IPS-18c (cell line): Measurements from ENCODE around the gene SLC30A1.

Source experiments
- H3K4me3 ChIP-seq: 2 replicates; pipeline ENCODE4 v1.7.0; 2013; ENCODE audit warnings: low read depth, mild to moderate bottlenecking, low read length, moderate library complexity; ENCODE audit not compliant: insufficient read depth
- H3K9me3 ChIP-seq: one replicate; pipeline ENCODE4 v1.6.1; 2013; ENCODE audit warnings: mild to moderate bottlenecking, low read length, moderate library complexity; ENCODE audit not compliant: control insufficient read depth, insufficient read depth

SLC30A1 gene

DNA sequence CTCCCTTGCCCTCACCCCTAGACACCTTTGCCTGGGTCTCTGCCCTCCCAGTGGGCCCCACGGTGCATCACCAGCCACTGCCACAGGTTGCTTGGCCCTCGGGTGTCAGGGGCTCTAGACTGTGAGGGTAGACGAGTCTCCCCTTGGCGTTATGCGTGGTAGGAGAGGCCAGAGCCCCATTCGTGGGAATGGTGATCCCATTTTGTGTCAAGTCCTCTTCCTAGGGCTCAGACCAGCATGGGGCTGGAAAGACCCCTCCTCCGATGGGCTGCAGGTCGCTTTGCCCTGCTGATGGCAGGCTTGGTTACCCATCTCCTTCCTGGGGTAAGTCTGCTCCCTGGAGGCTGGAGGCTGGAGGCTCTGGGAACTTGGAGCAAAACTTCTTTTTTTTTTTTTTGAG, 42.4 kb downstream of the SLC30A1 start:
- H3K4me3 ChIP-seq, result no peak overlapping the region
- no peaks in the 10 kb centered on the region for H3K9me3 ChIP-seq

DNA sequence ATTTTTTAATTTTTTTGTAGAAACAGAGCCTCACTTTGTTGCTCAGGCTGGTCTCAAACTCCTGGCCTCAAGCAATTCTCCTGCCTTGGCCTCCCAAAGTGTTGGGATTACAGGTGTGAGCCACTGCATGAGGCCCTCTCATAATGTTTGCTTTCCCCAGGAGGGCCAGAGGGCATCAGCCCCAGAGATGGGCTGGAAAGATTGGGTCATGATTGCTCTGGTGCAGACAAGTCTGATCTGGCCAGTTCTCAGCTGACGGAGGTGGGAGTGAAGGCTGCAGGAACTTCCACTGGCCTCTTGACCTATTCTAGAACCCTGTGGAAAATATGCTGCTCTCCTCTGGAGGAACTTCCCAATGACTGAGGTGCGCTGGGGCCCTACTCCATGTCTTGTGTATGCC, 43.6 kb downstream of the SLC30A1 start:
- no peak overlapping the region for H3K4me3 ChIP-seq

DNA sequence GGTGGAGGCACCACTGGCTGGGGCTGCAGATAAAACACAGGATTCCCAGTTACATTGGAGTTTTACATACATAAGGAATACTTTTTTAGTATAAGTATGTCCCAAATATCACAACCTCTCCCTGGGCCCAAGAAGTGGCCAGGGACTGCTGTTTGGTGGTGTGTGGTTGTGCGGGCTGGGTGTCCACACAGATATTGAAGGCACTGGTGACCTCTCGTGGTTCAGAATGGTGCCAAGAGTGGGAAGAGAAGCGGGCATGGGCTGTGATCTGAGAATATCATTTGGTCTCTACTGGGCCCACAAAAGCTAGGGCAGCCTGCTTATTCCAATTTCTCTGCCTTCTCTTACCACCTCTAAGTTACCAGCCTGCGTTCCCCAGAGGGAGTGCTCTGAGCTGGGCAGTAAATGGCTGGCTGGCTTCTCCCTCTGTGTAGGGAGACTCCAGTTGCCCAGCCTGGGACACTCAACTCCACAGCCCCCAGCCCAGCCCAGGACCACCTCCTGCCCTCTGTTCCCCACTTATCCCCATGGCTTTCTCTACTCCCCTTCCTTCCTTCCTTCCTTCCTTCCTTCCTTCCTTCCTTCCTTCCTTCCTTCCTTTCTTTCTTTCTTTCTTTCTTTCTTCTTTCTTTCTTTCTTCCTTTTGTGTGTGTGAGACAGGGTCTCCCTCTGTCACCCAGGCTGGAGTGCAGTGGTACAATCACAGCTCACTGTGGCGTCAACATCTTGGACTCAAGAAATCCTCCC, 44.2 kb downstream of the SLC30A1 start:
- no peak overlapping the region for H3K4me3 ChIP-seq
- H3K9me3 ChIP-seq, result no peaks in the 10 kb centered on the region

More for the DNA sequence above, 43.6 kb downstream of the SLC30A1 start:
- no peaks in the 10 kb centered on the region for H3K9me3 ChIP-seq

DNA sequence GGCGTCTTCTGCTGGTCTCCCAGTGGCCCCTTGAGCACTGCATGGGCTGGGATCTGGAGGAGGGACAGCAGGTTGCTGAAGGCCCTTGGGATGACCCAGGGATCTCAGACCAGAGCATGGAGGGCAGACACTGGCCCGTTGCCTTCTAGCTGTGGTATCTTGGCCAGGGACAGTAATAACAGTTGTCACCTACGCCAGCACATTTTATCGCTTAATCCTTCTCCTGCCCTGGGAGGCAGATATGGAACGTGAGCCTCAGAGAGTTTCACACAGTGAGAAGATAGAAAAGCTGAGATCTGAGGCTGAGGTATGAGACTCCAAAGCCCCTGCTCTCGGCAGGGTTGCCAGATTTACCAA, 46.9 kb downstream of the SLC30A1 start:
- Histone ChIP-seq H3K4me3 (no peak overlapping the region), H3K9me3 (no peaks in the 10 kb centered on the region)

DNA sequence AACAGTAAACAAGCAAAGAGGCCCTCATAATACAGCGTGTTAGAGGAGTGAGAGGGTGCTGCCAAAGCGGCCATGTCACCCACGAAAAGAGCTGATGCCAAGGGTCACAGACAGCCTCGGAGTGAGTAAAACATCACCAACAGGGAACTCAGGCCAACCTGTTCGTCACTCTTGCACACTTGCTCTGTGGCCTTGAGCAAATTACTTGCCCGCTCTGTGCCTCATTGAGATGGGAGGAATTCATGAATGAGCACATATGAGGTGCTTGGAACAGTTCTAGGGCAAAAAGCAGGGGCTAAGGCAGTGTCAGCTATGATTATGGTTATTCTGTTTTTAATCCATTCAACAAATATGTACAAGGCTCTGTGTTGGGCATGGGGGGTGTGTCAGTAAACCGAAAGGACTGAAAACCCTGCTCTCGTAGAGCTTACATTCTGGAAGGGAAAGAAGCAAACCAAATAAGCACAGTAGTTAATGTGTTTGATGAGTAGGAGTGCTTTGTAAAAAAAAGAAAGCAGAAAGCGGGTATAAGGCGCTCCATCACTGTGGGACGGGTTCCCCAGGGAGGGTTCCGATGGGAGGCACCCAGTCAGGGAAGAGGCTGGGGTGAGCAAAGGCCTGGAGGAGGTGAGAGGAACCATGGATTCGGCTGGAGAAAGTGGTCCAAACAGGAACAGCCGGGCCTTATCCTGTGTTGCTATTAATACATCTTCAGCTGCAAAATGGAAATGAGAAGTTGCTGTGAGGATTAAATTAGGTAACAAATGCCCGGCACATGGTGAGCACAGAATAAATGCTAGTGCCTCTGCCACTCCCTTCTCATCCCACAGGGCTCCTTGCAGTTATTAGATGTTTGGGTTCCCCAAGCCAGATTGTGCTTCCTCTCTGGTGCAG, 47.5 kb downstream of the SLC30A1 start:
- Histone ChIP-seq H3K9me3 (no peaks in the 10 kb centered on the region), H3K4me3 (no peak overlapping the region)

DNA sequence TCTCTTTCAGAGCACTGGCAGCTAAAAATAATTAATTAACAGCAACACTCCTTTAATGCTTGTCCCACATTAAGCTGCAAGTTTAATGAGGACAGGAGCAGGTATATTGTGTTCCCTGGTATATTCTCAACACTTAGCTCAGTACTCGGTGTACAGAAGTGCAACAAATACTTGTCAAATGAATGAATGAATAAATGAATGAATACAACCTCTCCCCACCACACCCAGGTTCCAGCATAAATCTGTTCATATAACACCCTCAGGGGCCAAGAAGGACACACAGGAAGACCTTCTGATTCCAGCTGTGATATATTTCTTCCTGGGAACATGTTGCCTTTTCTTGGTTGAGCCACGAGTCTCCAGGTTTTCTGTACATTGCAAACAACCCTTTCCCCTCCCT, 48.9 kb downstream of the SLC30A1 start:
- no peaks in the 10 kb centered on the region for H3K9me3 ChIP-seq

DNA sequence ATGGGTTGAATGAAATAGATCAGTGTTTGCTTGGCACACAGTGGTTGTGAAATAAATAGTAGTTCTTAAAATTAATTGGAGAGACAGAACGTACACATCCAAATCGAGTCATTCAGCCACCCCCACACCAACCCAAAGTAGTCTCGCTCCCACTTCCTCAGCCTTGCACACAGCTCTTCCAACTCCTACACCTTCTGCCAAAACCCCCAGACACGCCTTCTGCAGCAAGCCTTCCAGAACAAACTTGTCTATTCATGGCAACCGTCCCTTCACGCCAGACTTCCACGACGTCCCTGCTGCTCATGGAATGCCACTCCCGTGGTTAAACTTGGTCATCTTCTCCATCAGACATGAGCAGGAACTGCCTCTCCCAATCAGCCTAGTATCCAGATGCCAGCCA, 49.5 kb downstream of the SLC30A1 start:
- Histone ChIP-seq H3K9me3 (peaks cover 2% of the 10 kb centered on the region), H3K4me3 (no peak overlapping the region)

More for the DNA sequence above, 48.9 kb downstream of the SLC30A1 start:
- no peak overlapping the region for H3K4me3 ChIP-seq

DNA sequence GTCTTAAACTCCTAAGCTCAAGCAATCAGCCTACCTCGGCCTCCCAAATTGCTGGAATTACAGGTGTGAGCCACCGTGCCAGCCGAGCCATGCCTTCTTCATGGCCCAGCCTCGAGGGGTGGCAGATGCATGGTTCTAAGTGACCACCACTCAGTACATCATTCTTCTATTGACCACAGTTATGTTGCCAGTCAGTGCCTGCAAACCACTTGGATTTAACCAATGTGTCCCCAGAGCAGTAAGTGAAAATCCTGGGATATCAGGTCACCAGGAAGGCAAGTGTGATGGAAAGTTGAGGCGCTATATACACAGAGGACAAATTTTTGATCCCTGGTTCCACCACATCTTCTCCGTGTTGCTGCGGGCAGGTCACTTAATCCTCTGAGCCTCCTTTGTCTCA, 50.0 kb downstream of the SLC30A1 start:
- Histone ChIP-seq H3K4me3 (no peak overlapping the region), H3K9me3 (peaks cover 2% of the 10 kb centered on the region)

DNA sequence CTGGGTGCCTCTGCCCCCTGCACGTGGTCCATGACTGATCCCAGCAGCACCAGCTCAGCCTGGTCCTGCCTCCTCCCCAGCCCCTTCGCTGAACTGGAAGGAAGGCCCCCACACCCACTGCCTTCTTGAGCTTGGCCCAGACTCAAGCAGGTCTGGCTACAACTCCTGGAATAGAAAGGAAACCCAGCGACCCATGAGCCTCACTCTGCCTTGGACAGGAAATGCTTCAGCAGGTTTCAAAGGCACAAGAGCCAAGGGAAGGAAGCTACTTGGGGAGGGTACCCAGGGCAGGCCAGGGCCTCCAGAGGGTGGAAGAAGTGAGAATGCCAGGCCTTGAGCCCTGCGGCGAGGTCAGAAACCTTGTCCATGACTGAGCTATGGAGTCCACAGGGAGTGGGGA, 51.1 kb downstream of the SLC30A1 start:
- H3K4me3 ChIP-seq, result no peak overlapping the region
- H3K9me3 ChIP-seq, result peaks cover 2% of the 10 kb centered on the region

DNA sequence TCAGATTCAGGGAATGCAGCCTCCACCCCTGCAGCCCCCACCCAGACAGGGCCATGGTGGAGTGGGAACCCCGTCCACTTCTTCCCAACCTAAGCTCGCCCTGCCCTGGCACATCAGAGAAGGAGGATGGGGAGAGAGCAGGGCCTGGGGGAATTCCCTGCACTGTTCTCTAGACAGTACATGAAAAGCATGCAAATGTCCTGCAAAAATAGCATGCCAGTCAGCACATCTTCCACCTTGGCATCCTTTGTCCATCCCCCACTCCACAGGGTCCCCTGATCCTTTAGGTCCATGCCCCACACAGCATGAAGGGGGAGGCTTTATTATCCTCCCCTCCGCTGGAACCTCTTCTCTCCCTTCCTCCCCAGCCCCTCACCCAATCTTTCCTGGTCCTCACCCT, 52.0 kb downstream of the SLC30A1 start:
- no peak overlapping the region for H3K4me3 ChIP-seq
- peaks cover 2% of the 10 kb centered on the region for H3K9me3 ChIP-seq

DNA sequence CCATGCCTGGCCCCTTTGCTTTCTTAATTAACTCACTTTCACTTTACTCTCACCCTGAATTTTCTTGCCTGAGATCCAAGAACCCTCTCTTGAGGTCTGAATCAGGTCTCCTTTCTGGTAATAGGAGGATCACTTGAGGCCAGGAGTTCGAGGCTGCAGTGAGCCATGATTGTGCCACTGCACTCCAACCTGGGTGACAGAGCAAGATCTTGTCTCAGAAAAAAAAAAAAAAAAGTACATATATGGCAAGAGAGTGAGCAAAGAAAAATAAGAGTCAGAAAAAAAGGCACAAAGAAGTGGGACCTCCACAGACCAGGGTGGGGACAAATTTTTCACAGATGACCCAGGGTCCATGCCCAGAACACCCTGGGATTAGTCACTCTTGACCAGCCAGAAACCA, 52.9 kb downstream of the SLC30A1 start:
- peaks cover 2% of the 10 kb centered on the region for H3K9me3 ChIP-seq
- no peak overlapping the region for H3K4me3 ChIP-seq

DNA sequence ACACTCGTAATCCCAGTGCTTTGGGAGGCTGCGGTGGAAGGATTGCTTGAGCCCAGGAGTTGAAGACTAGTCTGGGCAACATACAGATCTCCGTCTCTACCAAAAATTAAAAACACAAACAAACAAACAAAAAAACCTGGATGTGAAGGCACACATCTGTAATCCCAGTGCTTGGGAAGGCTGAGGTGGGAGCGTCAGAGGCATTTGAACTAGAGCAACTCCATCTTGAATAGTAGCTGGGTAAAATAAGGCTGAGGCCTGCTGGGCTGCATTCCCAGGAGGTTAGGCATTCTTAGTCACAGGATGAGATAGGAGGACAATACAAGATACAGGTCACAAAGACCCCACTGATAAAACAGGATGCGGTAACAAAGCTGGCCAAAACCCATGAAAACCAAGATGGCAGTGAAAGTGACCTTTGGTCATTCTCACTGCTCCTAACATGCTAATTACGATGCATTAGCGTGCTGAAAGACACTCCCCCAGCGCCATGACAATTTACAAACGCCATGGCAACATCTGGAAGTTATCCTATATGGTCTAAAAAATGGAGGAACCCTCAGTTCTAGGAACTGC, 53.8 kb downstream of the SLC30A1 start:
- Histone ChIP-seq H3K9me3 (peaks cover 2% of the 10 kb centered on the region), H3K4me3 (no peak overlapping the region)

DNA sequence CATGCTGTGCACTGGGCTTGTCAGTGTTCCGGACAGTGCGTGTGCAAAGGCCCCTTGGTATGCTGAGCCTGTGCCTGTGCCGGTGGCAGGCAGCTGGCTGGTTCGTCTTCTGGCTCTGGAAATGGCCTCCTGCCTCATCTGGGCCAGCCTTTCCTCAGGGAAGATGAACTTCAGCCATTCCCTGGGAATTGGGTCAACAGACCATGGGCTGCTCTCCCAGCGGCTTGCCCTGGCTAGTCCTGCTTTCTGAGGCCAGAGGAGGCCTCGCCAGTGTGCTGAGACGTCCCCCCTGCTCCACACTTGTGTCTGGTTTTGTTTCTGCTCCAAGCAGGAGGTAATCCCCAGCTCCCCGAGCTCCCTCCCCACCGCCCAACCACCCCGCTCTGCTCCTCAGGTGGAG, 54.4 kb downstream of the SLC30A1 start:
- no peak overlapping the region for H3K4me3 ChIP-seq
- H3K9me3 ChIP-seq, result peaks cover 2% of the 10 kb centered on the region

DNA sequence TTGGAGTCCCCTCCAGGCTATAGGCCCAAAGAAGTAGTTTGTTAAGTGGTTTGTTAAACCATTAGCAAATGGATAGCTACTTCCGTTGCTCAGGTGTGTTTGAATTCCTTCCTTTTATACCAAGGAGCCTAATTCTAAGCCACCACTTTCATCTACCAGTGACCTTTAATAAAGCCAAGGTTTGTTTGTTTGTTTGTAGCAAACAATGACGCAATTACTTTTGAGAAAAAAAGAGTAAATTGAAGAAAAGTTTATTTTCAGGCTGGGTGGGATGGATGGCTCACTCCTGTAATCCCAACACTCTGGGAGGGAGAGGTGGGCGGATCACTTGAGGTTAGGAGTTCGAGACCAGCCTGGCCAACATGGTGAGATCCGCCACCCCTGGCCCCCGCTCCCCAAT, 56.2 kb downstream of the SLC30A1 start:
- peaks cover 2% of the 10 kb centered on the region for H3K9me3 ChIP-seq
- H3K4me3 ChIP-seq, result no peak overlapping the region
